Measurements from ENCODE around the gene MTUS2.

- TF ChIP-seq CTCF (conservative IDR thresholded peaks at IDR 0.05; ENCODE audit: low read length), result no peak
- TF ChIP-seq EZH2phosphoT487 (IDR thresholded peaks at IDR 0.05; ENCODE audit: borderline replicate concordance), result no peak
Measured at GRCh38 chr13:29490561-29490885, 670.4 kb downstream of the MTUS2 start.
